Natural killer cell treated with Interleukin-12 subunit alpha and Interleukin-12 subunit beta and Interleukin-15 and Interleukin-18, amount 100 ng/mL, for 72 hours (primary cell): ENCODE measurements around the gene CBR4. TPM values are rescaled to one million over a fixed set of nuclear protein-coding genes. Genes with fewer than 3 reads are reported as not detected.
"Not testable (repeated sequence)": the region's sequence is repeated elsewhere in the genome, so short reads cannot be mapped to it uniquely, and the experiment has no call there.

Experiments used
- ATAC-seq, 2 donors: fragments of 150-1000 bp; cut with Tn5 transposase in 1 of 2; sonication (Bioruptor Pico), chemical (Tn5 transposase) in 1 of 2; 2 replicates each; pipeline ENCODE4 v1.10.0; 2021
- DNase-seq: peaks from one replicate; pipeline ENCODE4 v3.0.0; 2022; ENCODE audit warnings: low spot score
- H3K27ac Mint-ChIP-seq, 2 donors: 1 replicate in 1 of 2; 2 replicates in 1 of 2; pipeline ENCODE4 v1.8.0; 2022; ENCODE audit warnings: mixed read lengths in 2 of 2, mild to moderate bottlenecking in 1 of 2, moderate library complexity in 1 of 2
- H3K27me3 Mint-ChIP-seq, 2 donors: 1 replicate in 1 of 2; 2 replicates in 1 of 2; pipeline ENCODE4 v1.8.0; 2022; ENCODE audit warnings: mixed read lengths in 2 of 2
- H3K36me3 Mint-ChIP-seq: one replicate; pipeline ENCODE4 v1.8.0; 2022; ENCODE audit warnings: mixed read lengths
- H3K4me1 Mint-ChIP-seq, 2 donors: 1 replicate in 1 of 2; 2 replicates in 1 of 2; pipeline ENCODE4 v1.8.0; 2022; ENCODE audit warnings: low read depth in 2 of 2, mixed read lengths in 2 of 2, mild to moderate bottlenecking in 1 of 2
- H3K4me3 Mint-ChIP-seq: one replicate; pipeline ENCODE4 v1.8.0; 2022; ENCODE audit warnings: mixed read lengths
- H3K9me3 Mint-ChIP-seq: 2 replicates; pipeline ENCODE4 v1.8.0; 2022; ENCODE audit warnings: mixed read lengths
- total RNA-seq, 2 donors: library from RNA; stranded (reverse); gene quantifications; one replicate each; pipeline ENCODE4 v1.2.3, GENCODE V29; 2022

Gene CBR4
- total RNA-seq, 2 donors from 2014 or later = 9.2 to 21.6 TPM

DNA sequence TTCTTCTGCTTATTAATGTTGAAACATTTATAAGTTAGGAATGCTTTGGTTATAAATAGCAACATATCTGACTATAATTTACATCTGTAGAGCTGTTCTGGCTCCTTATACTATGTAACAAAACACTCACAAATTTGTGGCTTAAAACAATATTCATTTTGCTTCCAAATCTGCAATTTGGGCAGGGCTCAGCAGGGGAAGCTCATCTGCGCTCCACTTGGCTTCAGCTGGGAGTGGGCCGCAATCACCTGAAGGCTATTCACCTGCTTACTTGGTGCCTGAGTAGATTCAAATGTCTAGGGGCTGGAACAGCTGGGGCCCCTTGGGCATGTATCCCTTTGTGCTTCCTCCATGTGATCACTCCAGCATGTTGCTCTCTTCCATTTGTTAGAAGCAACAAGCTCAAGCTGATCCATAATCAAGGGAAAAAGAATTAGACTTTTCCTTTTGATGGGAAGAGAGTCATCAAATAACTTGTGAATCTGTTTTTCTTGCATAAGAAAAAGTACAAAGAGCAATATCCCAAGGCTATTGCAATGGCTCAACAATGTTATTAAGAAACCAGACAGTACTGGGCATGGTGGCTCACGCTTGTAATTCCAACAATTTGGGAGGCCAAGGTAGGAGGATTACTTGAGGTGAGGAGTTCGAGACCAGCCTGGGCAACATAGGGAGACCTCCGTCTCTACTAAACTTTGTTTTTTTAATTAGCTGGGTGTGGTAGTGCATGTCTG, 34.8 kb upstream of the CBR4 start:
- no peak overlapping the region for H3K27ac Mint-ChIP-seq
- H3K4me3 Mint-ChIP-seq = no peak overlapping the region
- DNase-seq (no peak), ATAC-seq (no peak)
- no peaks in the 10 kb centered on the region for H3K36me3 Mint-ChIP-seq
- H3K4me1 Mint-ChIP-seq = no peaks in the 10 kb centered on the region
- no peaks in the 10 kb centered on the region for H3K9me3 Mint-ChIP-seq
- H3K27me3 Mint-ChIP-seq = peaks cover 4 to 7% of the 10 kb centered on the region in 2 donors

DNA sequence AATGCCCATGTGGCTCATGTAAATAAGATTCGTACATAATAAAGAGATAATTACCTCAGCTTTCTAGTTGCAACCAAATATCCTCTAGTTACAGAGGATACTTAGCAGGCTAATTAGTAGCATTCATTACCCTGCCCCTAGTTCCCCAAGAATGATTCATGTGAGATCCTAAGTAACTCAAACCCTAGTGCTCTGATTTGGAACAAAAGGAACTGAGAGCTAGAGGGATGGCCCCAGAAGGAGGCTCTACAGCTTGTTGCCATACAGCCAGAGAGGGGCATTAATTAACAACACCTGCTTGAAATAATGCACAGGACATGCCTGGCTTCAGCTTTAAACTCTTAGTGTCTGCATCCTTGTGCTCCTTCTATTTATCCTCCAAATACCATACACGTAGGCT, 32.6 kb upstream of the CBR4 start:
- ATAC-seq = no peak
- Mint-ChIP-seq H3K36me3 (no peaks in the 10 kb centered on the region), H3K27me3 (peaks cover 0 to 7% of the 10 kb centered on the region in 2 donors), H3K4me1 (no peaks in the 10 kb centered on the region), H3K4me3 (no peak overlapping the region), H3K27ac (no peak overlapping the region), H3K9me3 (no peaks in the 10 kb centered on the region)
- DNase-seq = no peak

DNA sequence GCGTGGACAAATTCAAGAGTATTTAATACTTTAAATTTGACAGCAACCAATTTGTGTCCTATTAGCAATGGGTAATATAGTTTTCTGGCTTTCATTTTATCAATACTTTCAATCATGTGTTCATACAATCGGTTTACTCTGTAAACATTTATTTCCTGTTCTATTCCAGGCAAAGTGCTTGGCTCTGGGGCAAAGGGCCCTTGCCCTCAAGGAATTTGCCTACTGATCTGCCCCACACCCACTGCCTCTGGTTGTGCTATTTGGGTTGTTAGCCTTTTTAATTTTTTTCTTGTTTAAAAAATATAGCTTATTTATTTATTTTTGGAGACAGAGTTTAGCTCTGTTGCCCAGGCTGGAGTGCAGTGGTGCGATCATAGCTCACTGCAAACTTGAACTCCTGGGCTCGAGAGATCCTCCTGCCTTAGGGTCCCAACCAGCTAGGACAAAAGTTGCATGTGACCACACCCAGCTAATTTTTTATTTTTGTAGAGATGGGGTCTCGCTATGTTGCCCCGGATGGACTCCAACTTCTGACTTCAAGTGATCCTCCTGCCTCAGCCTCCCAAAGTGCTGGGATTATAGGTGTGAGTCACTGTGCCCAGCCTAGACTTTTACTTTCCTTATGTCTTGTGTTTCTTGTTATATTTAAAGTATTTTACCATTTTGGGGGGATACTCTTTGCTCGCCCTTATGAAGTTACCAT, 30.7 kb upstream of the CBR4 start:
- no peaks in the 10 kb centered on the region for H3K9me3 Mint-ChIP-seq

DNA sequence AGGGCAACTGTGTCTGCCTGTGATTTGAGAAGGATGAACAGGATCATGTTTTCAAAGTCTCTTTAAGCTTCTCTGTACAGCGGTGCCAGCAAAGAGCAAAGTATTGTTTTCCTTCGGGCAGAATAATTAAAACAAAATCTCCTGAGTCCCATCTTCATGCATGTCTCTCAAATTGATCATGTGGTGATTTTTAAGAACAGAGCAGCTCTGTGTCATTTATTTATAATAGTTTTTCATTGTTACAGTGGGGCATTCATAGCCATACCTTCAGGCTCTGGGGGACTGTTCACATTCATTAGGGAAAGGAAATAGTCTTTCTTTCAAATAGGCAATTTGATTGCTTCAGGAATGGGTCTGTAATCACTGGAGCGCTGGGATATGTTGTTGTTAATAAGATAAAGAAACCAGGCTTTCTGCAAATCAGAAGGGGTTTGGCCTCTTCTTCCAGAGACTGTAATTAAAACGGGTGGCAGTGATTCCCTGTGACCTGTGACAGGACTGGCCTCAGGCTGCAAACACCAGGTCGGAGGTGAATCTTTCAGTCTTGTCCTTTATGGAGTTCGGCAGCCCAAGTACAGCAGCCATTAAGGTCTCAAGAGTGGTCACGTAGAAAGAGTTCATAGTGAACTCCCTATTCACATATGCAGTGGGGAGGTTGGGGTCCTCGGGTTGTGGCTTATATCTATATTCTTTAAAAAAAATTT, 29.3 kb upstream of the CBR4 start:
- H3K4me1 Mint-ChIP-seq = peaks cover 0 to 4% of the 10 kb centered on the region in 2 donors
- no peak overlapping the region for H3K4me3 Mint-ChIP-seq
- no peak for DNase-seq
- H3K9me3 Mint-ChIP-seq = no peaks in the 10 kb centered on the region
- no peak for ATAC-seq
- no peak overlapping the region for H3K27ac Mint-ChIP-seq
- peaks cover 0 to 7% of the 10 kb centered on the region in 2 donors for H3K27me3 Mint-ChIP-seq
- H3K36me3 Mint-ChIP-seq = no peaks in the 10 kb centered on the region

More for the DNA sequence above, 30.7 kb upstream of the CBR4 start:
- DNase-seq = no peak
- H3K27me3 Mint-ChIP-seq = peaks cover 0 to 7% of the 10 kb centered on the region in 2 donors
- no peaks in the 10 kb centered on the region for H3K4me1 Mint-ChIP-seq
- no peak overlapping the region for H3K4me3 Mint-ChIP-seq
- ATAC-seq = no peak
- no peak overlapping the region for H3K27ac Mint-ChIP-seq
- H3K36me3 Mint-ChIP-seq = no peaks in the 10 kb centered on the region

DNA sequence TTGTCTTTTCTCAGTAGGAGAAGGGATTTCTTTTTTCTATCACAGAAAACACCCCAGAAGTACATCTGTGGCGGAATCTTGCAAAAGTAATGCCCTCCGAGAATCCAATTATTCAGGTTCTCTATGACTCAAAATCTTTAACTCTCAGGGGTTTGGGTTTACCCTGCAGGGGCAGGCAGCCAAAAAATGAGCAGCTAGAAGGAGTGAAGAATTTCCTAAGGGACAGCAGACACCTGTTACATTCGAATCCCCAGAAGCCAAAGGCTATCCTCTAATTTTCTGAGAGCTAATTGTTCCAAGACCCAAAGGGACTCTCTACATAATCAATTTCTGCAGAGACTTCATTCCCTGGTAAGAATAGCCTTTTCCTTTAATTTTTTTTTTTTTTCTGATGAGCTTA, 27.5 kb upstream of the CBR4 start:
- no peaks in the 10 kb centered on the region for H3K36me3 Mint-ChIP-seq
- peaks cover 0 to 8% of the 10 kb centered on the region in 2 donors for H3K27me3 Mint-ChIP-seq
- H3K9me3 Mint-ChIP-seq = no peaks in the 10 kb centered on the region
- H3K4me3 Mint-ChIP-seq = no peak overlapping the region
- DNase-seq (no peak), ATAC-seq (no peak)
- peaks cover 0 to 6% of the 10 kb centered on the region in 2 donors for H3K4me1 Mint-ChIP-seq
- H3K27ac Mint-ChIP-seq = no peak overlapping the region

DNA sequence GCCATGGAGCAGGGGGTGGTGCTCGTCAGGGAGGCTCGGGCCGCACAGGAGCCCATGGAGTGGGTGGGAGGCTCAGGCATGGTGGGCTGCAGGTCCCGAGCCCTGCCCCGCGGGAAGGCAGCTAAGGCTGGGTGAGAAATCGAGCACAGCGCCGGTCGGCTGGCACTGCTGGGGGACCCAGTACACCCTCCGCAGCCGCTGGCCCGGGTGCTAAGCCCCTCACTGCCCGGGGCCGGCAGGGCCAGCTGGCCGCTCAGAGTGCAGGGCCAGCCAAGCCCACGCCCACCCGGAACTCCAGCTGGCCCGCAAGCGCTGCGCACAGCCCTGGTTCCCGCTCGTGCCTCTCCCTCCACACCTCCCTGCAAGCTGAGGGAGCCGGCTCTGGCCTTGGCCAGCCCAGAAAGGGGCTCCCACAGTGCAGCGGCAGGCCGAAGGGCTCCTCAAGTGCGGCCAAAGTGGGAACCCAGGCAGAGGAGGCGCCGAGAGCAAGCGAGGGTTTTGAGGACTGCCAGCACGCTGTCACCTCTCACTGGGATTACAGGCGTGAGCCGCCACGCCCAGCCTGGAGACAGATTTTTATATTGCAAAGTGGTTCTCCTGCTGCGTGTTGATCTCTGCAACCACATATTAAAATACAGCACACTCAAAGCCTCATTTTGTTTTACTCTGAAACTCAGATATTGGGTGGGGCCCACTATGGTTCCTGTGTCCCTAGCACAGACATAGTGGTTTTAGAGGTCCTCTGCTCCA, 26.0 kb upstream of the CBR4 start:
- ATAC-seq, DNase-seq, H3K9me3 Mint-ChIP-seq, H3K4me1 Mint-ChIP-seq, H3K36me3 Mint-ChIP-seq, H3K27ac Mint-ChIP-seq, H3K27me3 Mint-ChIP-seq, H3K4me3 Mint-ChIP-seq: not testable (repeated sequence)

DNA sequence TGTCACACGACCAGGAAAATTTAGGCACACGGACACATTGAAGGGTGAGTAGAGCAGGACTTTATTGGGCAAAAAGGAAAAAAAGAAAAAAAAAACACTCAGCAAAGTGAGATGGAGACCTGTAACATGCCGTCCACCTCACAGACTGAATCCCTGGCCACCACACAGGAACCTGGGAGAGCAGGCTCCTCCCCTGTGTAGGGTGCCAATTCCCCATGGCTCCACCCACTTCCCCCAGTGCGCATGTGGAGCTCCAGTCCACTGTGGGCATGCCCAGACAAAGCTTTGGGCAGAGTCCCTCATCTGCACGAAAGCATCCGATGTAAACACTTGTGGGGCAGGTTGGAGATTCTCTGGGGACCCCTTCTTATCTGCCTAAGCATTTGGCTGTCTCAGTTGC, 23.6 kb upstream of the CBR4 start:
- H3K27ac Mint-ChIP-seq = no peak overlapping the region
- H3K27me3 Mint-ChIP-seq = peaks cover 0 to 6% of the 10 kb centered on the region in 2 donors
- peaks cover 0 to 6% of the 10 kb centered on the region in 2 donors for H3K4me1 Mint-ChIP-seq
- no peaks in the 10 kb centered on the region for H3K9me3 Mint-ChIP-seq
- DNase-seq (no peak), ATAC-seq (no peak)
- H3K4me3 Mint-ChIP-seq = no peak overlapping the region
- H3K36me3 Mint-ChIP-seq = no peaks in the 10 kb centered on the region

DNA sequence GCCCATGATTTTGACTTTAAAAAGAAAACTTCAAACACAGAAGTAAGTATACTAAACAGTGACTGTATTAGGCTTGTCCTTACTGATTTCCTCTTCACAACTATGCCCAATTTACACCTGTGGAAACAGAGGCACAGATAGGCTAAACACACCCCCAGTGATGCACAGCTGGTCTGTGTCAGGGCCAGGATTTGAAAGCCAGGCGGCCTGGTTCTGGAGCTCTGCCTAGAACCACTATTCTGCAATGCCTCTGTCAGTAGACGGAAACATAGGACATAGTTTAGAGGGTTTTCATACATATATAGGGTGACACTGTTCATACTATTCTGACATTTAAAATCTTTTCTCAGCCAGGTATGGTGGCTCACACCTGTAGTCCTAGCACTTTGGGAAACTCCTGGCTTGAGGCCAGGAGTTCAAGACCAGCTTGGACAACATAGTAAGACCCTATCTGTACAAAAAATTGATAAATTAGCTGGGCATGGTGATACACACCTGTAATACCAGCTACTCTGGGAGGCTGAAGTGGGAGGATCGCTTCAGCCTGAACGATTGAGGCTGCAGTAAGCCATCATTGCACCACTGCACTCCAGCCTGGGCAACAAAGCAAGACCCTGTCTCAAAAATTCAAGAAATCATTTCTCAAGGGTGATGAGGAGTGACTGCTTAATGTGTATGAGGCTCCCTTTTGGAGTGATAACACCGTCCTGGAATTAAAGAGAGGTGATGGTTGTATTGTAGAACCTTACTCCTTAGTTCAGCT, 23.0 kb upstream of the CBR4 start:
- Mint-ChIP-seq H3K4me3 (no peak overlapping the region), H3K4me1 (peaks cover 0 to 6% of the 10 kb centered on the region in 2 donors), H3K9me3 (no peaks in the 10 kb centered on the region), H3K27me3 (peaks cover 3 to 6% of the 10 kb centered on the region in 2 donors), H3K27ac (no peak overlapping the region), H3K36me3 (no peaks in the 10 kb centered on the region)
- DNase-seq (no peak), ATAC-seq (no peak)

DNA sequence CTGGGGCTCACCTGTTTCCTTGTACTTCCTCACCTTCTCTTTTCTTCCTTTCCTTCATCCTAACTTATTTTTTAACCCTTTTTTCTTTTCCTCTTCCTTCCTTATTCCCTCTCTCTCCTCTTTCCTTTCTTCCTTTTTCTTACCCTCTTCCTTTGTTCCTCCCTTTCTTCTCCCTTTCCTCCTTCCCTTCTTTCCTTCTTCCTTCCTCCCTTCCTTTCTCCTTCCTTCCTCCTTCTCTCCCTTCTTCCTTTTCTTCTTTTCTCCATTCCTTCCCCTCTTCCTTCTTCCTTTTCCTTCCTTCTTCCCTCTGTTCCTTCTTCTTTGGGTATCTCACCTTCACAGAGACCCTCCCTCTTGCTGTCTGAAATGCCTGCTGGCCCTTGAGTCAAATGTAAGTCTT, 22.1 kb upstream of the CBR4 start:
- H3K9me3 Mint-ChIP-seq = no peaks in the 10 kb centered on the region
- no peak for ATAC-seq

DNA sequence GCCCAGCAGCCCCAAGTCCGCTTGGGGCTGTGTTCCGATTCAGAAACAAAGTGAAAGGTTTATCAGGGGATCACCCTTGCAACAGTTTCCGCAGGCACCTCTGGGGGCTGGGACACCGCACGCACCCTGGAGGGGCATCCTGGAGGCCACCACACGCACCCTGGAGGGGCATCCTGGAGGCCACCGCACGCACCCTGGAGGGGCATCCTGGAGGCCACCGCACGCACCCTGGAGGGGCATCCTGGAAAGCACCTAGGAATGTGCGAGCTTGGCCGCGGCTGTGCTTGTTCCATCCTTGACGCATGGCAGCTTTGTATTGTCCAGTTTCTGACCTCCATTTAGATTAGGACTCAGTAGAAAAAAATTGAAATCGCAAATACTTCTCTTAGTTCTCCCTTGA, 21.3 kb upstream of the CBR4 start:
- ATAC-seq (no peak), DNase-seq (no peak)
- Mint-ChIP-seq H3K4me1 (peaks cover 0 to 6% of the 10 kb centered on the region in 2 donors), H3K27me3 (peaks cover 9 to 10% of the 10 kb centered on the region in 2 donors), H3K36me3 (no peaks in the 10 kb centered on the region), H3K9me3 (no peaks in the 10 kb centered on the region), H3K27ac (no peak overlapping the region), H3K4me3 (no peak overlapping the region)

More for the DNA sequence above, 22.1 kb upstream of the CBR4 start:
- no peaks in the 10 kb centered on the region for H3K36me3 Mint-ChIP-seq
- no peak overlapping the region for H3K4me3 Mint-ChIP-seq
- H3K27me3 Mint-ChIP-seq = peaks cover 9 to 10% of the 10 kb centered on the region in 2 donors
- no peak for DNase-seq
- H3K27ac Mint-ChIP-seq = no peak overlapping the region
- peaks cover 0 to 6% of the 10 kb centered on the region in 2 donors for H3K4me1 Mint-ChIP-seq

DNA sequence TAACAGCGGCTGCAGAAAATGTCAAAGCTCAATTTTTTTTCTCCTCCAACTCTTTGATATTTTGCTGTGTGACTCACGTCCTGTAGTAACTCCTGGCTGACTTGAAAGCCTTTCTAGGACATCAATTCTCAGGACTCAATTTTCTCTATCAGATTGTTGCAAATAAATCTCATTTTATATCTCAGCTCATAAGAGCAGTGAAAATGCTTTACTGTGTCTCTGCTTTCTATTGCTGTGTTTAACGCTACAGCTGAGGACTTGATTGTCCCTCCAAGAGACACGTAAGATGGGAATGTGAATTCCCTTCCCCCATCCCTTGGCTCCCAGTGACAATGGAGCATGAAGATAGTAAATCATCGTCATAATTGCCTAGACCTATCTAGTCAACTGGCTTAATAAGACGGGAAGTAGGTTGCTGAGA, 20.5 kb upstream of the CBR4 start:
- H3K4me1 Mint-ChIP-seq = peaks cover 0 to 6% of the 10 kb centered on the region in 2 donors
- H3K36me3 Mint-ChIP-seq = no peaks in the 10 kb centered on the region
- peaks cover 9 to 10% of the 10 kb centered on the region in 2 donors for H3K27me3 Mint-ChIP-seq
- no peak for DNase-seq
- ATAC-seq = no peak
- no peaks in the 10 kb centered on the region for H3K9me3 Mint-ChIP-seq
- no peak overlapping the region for H3K27ac Mint-ChIP-seq
- no peak overlapping the region for H3K4me3 Mint-ChIP-seq

DNA sequence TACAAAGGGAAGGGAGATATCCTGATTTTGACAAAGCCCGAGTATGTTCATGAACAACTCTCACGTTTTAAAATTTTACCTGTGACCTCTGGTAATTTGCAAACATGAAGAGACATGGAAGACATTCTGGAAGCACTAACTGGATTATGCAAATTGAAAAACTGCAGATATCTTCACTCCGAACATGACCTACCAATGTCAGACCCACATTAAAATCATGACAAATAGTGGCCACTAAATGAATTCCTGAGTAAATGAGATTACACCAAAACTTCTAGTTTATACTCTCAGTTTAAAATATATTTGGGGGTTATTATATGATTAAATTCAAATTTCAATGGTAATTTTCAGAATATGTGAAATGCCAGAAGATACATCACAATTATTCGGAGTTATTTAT, 19.9 kb upstream of the CBR4 start:
- no peak overlapping the region for H3K27ac Mint-ChIP-seq

DNA sequence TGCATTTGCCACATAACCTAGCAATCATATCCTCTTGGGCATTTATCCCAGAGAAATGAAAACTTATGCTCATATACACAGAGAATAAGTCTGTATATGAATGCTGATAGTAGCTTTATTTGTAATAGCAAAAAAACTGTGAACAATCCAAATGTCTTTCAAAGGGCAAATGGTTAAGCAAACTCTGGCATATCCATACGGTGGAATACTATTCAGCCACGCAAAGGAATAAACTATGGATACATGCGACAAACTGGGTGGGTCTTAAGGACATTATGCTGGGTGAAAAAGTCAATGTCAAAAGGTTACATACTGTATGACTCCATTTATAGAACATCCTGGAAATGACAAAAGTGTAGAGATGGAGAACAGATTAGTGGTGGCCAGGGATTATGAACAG, 17.6 kb upstream of the CBR4 start:
- no peaks in the 10 kb centered on the region for H3K9me3 Mint-ChIP-seq
- no peak for ATAC-seq
- no peak for DNase-seq
- H3K27ac Mint-ChIP-seq = no peak overlapping the region
- H3K36me3 Mint-ChIP-seq = no peaks in the 10 kb centered on the region
- no peaks in the 10 kb centered on the region for H3K4me1 Mint-ChIP-seq
- peaks cover 9 to 10% of the 10 kb centered on the region in 2 donors for H3K27me3 Mint-ChIP-seq
- H3K4me3 Mint-ChIP-seq = no peak overlapping the region

More for the DNA sequence above, 19.9 kb upstream of the CBR4 start:
- ATAC-seq = no peak
- no peaks in the 10 kb centered on the region for H3K36me3 Mint-ChIP-seq
- H3K9me3 Mint-ChIP-seq = no peaks in the 10 kb centered on the region
- H3K4me3 Mint-ChIP-seq = no peak overlapping the region
- H3K27me3 Mint-ChIP-seq = peaks cover 9 to 10% of the 10 kb centered on the region in 2 donors
- peaks cover 0 to 5% of the 10 kb centered on the region in 2 donors for H3K4me1 Mint-ChIP-seq
- no peak for DNase-seq
